ENCODE results near the gene DSG2.

GRCh38 chr18:31554776-31555175, 56.8 kb downstream of the DSG2 start:
- TF ChIP-seq CTCF (IDR thresholded peaks at IDR 0.05), result no peak
- TF ChIP-seq POLR2A (IDR thresholded peaks at IDR 0.05), result no peak
